GM12892 (cell line): Measurements from ENCODE around the gene SERPINA6.
"Not testable (repeated sequence)": the region's sequence is repeated elsewhere in the genome, so short reads cannot be mapped to it uniquely, and the experiment has no call there.

Source experiments
- DNase-seq: peaks from one replicate; pipeline ENCODE4 v3.0.0; 2011; ENCODE audit not compliant: insufficient read length
- FAIRE-seq: peaks from 2 replicates; lab custom pipeline; 2011; peaks lifted over from hg19 to GRCh38; lab: Jason Lieb, UNC
- POLR2A ChIP-seq: IDR thresholded peaks from 2 replicates; pipeline ENCODE4 v1.6.1; 2011; ENCODE audit warnings: low read depth, low read length, control low read depth
- POLR2AphosphoS5 ChIP-seq: IDR thresholded peaks from 2 replicates; pipeline ENCODE4 v1.6.1; 2011; ENCODE audit warnings: low read depth, low read length, control low read depth
- TAF1 ChIP-seq: IDR thresholded peaks from 2 replicates; pipeline ENCODE4 v1.6.1; 2011; ENCODE audit warnings: low read depth, mild to moderate bottlenecking, control low read depth, low read length, borderline replicate concordance

Gene SERPINA6

DNA sequence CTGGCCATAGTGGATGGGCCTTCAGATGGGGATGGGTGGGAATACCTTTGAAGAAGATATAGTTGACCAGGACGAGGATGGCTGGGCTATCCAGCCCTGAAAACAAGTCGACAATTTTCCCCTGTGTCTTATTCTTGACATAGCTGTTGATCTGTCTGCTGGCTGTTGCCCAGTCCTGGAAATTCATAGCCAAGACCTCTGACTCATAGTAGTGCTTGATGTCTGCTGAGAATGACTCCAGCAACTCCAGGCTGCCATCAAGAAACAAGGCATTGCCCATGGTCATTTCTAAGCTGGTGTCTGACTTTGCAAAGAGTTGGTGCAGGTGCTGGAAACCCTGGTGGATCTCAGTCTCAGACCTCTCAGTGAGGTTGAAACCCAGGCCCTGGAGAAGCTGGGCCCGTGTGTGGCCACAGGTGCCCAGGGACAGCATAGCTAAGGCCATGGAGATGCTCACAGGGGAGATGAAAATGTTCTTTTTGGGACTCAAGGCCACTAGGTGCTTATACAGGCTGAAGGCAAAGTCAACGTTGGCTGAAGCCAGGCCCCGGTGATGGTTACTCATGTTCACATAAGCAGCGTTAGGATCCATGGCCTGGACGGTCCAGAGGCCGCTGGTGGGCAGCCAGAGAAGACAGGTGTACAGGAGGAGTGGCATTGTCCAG lies 9.0 kb downstream of the SERPINA6 start:
- no peak for FAIRE-seq
- TF ChIP-seq POLR2AphosphoS5 (no peak), POLR2A (no peak), TAF1 (no peak)
- DNase-seq = no peak

DNA sequence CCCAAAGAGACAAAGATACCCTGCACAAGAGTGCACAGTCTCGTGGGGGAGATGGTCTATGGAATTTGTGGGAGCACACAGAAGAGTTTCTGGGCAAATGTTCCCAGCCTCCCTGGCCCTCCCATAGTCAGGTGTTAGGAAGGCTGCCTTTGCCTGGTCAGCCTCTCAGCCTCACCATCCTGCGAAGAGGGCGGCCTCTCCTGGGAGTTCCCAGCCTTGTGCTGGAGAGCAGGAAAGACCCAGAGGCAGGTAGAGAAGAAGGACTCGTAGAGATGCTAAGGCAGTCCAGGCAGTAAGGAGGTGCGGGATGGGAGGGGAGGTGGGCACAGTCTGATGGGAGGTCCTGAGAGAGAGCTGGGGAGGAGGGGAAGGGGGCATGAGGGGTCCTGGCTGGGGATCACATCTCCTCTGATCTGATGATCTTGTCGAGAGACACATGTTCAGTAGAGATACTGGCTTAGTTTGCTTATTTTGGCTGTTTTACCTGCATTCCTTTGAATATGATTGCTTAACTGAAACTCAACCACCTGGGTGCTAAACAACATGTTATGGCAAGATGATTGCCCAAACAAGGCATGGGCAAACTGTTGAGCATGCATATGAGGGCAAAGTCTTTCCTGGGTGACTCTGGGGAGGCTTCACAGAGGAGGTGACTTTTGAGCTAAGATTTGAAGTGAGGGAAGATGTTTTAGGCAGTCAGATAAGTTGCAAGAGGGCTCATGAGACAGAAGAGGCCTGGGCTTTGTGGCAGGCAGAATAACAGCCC lies 10.5 kb downstream of the SERPINA6 start:
- DNase-seq = no peak
- TF ChIP-seq TAF1 = no peak
- no peak for TF ChIP-seq POLR2A
- no peak for TF ChIP-seq POLR2AphosphoS5
- FAIRE-seq = no peak

DNA sequence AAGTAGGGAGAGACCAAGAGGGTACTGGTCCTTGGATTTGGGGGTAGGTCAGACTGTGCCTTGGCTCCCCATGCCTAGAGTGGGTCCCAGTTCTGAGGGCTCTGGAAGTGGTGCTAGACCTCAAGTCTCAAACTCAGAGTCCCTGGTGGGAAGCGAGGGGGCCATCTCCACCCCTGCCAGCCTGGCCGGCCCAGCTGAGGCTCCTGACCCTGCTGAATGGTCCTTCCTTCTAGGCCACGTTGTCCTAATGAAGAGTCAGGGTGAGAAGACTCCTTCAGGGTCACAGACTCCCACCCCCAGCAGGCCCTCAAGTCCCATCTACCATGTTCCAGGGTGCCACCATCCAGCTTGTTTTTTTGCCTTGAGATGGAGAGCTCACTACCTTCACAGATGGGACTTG lies 12.9 kb downstream of the SERPINA6 start:
- FAIRE-seq (no peak), DNase-seq (no peak)
- TF ChIP-seq POLR2AphosphoS5 (no peak), POLR2A (no peak), TAF1 (no peak)

DNA sequence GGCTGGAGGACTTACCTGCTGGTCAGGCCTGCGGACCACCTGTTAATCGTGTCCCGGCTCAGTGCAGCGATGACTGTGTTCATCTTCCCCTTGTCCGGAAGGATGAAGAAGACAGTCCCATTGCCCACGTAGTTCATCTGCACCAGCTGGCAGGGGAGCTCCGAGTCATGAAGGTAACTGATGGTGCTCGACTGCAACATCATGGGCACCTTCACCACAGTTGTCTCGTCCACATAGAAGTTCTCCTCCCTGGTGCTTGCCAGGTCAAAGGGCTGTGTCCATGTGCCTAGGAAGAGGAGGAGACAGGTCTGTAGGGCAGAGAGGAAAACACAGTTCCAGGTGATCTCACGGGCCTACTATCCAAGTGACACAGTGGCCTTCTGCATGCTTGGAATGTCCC lies 13.4 kb downstream of the SERPINA6 start:
- TF ChIP-seq TAF1 = no peak
- no peak for TF ChIP-seq POLR2AphosphoS5
- no peak for TF ChIP-seq POLR2A
- no peak for FAIRE-seq
- DNase-seq = no peak

GRCh38 chr14:94307410-94307992 lies 15.6 kb downstream of the SERPINA6 start:
- TF ChIP-seq POLR2AphosphoS5 (no peak), POLR2A (no peak), TAF1 (no peak)
- DNase-seq (no peak), FAIRE-seq (no peak)

- no peak for FAIRE-seq
- DNase-seq = no peak
- no peak for TF ChIP-seq POLR2A
- TF ChIP-seq TAF1 = no peak
- no peak for TF ChIP-seq POLR2AphosphoS5
Measured at GRCh38 chr14:94306047-94306978, 16.8 kb downstream of the SERPINA6 start.

GRCh38 chr14:94305620-94306019 lies 17.5 kb downstream of the SERPINA6 start:
- TF ChIP-seq POLR2A = no peak
- no peak for TF ChIP-seq POLR2AphosphoS5
- no peak for TF ChIP-seq TAF1
- FAIRE-seq (no peak), DNase-seq (no peak)

GRCh38 chr14:94304243-94304642 lies 18.9 kb downstream of the SERPINA6 start:
- no peak for DNase-seq
- FAIRE-seq = no peak
- no peak for TF ChIP-seq TAF1
- TF ChIP-seq POLR2A = no peak
- TF ChIP-seq POLR2AphosphoS5 = no peak

- FAIRE-seq = no peak
- TF ChIP-seq POLR2AphosphoS5 = no peak
- no peak for TF ChIP-seq POLR2A
- no peak for TF ChIP-seq TAF1
- no peak for DNase-seq
Measured at GRCh38 chr14:94303111-94303510, 20.0 kb downstream of the SERPINA6 start.

- TF ChIP-seq POLR2A (no peak), POLR2AphosphoS5 (no peak), TAF1 (no peak)
- no peak for DNase-seq
- no peak for FAIRE-seq
Measured at GRCh38 chr14:94298130-94298529, 25.0 kb downstream of the SERPINA6 start.

GRCh38 chr14:94296181-94296545 lies 27.0 kb downstream of the SERPINA6 start:
- not testable (repeated sequence) for DNase-seq, FAIRE-seq
